ENCODE results near the gene PDE10A. TPM values are rescaled to one million over a fixed set of nuclear protein-coding genes. Genes with fewer than 3 reads are reported as not detected.

PDE10A gene
- total and polyA plus RNA-seq, 9 of the 15 experiments (the other 6 are each of a cell fraction or from before 2014, with no cell fraction given) = 0.04 TPM; not detected in 8

DNA sequence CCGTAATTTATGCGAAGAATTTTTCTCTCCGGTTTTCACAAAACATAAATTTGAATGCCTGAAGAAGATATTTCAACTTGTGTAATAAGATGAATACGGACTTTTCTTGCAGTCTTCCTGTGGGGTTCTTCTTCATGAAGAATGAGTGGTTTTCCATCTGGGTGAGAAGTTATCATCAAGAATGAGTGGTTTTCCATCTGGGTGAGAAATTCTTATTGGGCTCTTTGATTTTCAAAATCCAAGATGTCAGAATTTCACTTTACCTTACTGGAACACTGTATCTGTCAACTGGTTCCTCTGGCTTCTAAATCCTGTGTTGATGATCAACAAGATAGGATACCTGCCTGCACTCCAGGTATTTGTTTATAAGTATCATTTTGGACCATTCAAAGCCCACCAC lies 193.6 kb downstream of the PDE10A start (continued):
- TF ChIP-seq NCOR1 (IDR thresholded peaks at IDR 0.05) = no peak
- TF ChIP-seq TCF15 (CRISPR knock-in tag; IDR thresholded peaks at IDR 0.05) = no peak
- no peak for TF ChIP-seq XRCC5 (IDR thresholded peaks at IDR 0.05; ENCODE audit: low read depth, low read length)

DNA sequence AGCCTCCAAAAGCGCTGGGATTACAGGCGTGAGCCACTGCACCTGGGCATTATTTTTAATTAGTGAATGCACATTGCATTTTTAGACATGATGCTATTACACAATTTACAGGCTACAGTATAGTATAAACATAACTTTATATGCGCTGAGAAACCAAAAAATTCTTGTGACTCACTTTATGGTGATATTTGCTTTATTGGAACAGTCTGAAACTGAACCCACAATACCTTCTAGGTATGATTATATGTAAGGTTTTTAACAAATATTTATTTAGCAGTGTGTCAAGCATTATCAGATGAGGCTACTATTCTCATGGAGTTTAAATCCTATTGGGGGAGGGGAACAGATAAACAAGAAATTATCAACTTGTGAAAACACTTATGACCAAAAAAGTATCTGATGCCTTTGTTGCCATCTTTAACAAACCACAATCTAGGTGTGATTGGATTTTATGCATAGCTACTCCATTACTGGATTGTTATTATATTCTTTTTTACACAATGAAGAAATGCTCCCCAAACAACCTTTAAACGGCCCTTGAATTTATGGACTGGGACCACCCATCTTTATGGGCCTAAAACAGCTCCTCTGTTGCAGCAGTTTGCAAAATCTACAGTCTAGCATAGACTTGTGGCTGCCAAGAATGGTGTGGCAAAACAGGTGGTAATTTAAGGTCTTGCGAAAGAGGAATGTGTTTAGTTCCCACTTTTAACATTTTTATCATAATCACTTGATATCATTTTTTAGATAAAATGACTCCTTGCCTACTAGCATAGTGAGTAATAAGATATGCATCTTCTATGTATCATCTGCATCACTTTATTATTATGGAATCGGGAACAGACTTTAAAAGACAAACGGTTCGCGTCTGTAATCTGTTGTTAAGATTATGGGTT lies 194.5 kb downstream of the PDE10A start:
- Histone ChIP-seq H3K4me3 (no peak overlapping the region), H3K9me1 (ENCODE audit: control insufficient read depth, insufficient read depth, low read length) (no peaks in the 10 kb centered on the region), H3K36me3 (ENCODE audit: control insufficient read depth, insufficient read depth, low read length) (no peaks in the 10 kb centered on the region), H3K79me2 (ENCODE audit: control insufficient read depth, insufficient read depth, low read length) (no peaks in the 10 kb centered on the region), H3K27me3 (ENCODE audit: control insufficient read depth in 2 of 2, insufficient read depth in 2 of 2, low read length in 2 of 2) (no peaks in the 10 kb centered on the region), H4K20me1 (replicated peaks; ENCODE audit: control insufficient read depth, insufficient read depth, low read length) (no peaks in the 10 kb centered on the region), H2AFZ (ENCODE audit: low read depth, low read length) (no peak overlapping the region), H3K9me3 (replicated peaks; ENCODE audit: control insufficient read depth, insufficient read depth, low read depth, low read length) (no peaks in the 10 kb centered on the region; the same call in 1 of the 2 replicates), H3K4me1 (replicated peaks in 1 of 2; ENCODE audit: control insufficient read depth in 2 of 2, insufficient read depth in 2 of 2, low read length in 2 of 2) (no peaks in the 10 kb centered on the region), H3K4me2 (ENCODE audit: insufficient read depth, low read length) (no peak overlapping the region), H3K27ac (ENCODE audit: extremely low read depth, low read depth, low read length) (no peak overlapping the region), H3K9ac (ENCODE audit: insufficient read depth in 1 of 2, low read depth in 2 of 2, low read length in 2 of 2) (no peak overlapping the region)
- WGBS (ENCODE audit: insufficient coverage, low coverage, missing lambda C conversion rate) = 3% methylated on average over 9 of the region's 9 CpGs
- no TSS peak for BruUV-seq (replicated peaks)
- in situ Hi-C loops (cut with MboI) = no loop called here
- intact Hi-C loops (cut with micrococcal nuclease) = no loop called here
- FAIRE-seq = no peak
- no peak for DNase-seq (ENCODE audit: extremely low read depth in 1 of 4, low spot score in 3 of 4)
- no peak for ATAC-seq
- ChIA-PET CTCF (ENCODE audit: low intra/inter-chr PET ratio) (no interaction called here), POLR2A (no interaction called here)
- TF ChIP-seq ZNF23 (CRISPR knock-in tag; IDR thresholded peaks at IDR 0.05) = no peak
- no peak for TF ChIP-seq UBTF (IDR thresholded peaks at IDR 0.05; ENCODE audit: borderline replicate concordance in 1 of 2, low read depth in 2 of 2, low read length in 2 of 2)
- TF ChIP-seq CHCHD3 (CRISPR knock-in tag; IDR thresholded peaks at IDR 0.05) = no peak
- TF ChIP-seq, protein P1, sequence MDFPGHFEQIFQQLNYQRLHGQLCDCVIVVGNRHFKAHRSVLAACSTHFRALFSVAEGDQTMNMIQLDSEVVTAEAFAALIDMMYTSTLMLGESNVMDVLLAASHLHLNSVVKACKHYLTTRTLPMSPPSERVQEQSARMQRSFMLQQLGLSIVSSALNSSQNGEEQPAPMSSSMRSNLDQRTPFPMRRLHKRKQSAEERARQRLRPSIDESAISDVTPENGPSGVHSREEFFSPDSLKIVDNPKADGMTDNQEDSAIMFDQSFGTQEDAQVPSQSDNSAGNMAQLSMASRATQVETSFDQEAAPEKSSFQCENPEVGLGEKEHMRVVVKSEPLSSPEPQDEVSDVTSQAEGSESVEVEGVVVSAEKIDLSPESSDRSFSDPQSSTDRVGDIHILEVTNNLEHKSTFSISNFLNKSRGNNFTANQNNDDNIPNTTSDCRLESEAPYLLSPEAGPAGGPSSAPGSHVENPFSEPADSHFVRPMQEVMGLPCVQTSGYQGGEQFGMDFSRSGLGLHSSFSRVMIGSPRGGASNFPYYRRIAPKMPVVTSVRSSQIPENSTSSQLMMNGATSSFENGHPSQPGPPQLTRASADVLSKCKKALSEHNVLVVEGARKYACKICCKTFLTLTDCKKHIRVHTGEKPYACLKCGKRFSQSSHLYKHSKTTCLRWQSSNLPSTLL (IDR thresholded peaks at IDR 0.05) = no peak
- TF ChIP-seq MLX (CRISPR knock-in tag; conservative IDR thresholded peaks at IDR 0.05) = no peak
- no peak for TF ChIP-seq RFX5 (IDR thresholded peaks at IDR 0.05; ENCODE audit: low read depth, low read length)
- TF ChIP-seq FUS (optimal IDR thresholded peaks at IDR 0.05; ENCODE audit: low read depth, low read length) = no peak
- TF ChIP-seq, protein P2, sequence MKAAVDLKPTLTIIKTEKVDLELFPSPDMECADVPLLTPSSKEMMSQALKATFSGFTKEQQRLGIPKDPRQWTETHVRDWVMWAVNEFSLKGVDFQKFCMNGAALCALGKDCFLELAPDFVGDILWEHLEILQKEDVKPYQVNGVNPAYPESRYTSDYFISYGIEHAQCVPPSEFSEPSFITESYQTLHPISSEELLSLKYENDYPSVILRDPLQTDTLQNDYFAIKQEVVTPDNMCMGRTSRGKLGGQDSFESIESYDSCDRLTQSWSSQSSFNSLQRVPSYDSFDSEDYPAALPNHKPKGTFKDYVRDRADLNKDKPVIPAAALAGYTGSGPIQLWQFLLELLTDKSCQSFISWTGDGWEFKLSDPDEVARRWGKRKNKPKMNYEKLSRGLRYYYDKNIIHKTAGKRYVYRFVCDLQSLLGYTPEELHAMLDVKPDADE (conservative IDR thresholded peaks at IDR 0.05; ENCODE audit: control insufficient read depth, low read depth, low read length) = no peak
- no peak for TF ChIP-seq BACH1 (tag; IDR thresholded peaks at IDR 0.05)
- no peak for TF ChIP-seq PRPF4 (IDR thresholded peaks at IDR 0.05; ENCODE audit: insufficient read depth, low read depth, low read length, poor library complexity, severe bottlenecking)
